PC-9 (cell line): Measurements from ENCODE around the gene HDGFL3. TPM values are rescaled to one million over a fixed set of nuclear protein-coding genes. Genes with fewer than 3 reads are reported as not detected.

Experiments
- BruUV-seq: library from RNA; stranded (reverse); fragments of 400-500 nt; replicated peaks from 2 replicates; lab custom pipeline; 2021; lab: Mats Ljungman, UMichigan
- CTCF ChIA-PET: fragments of 300-600 bp; sonication (Branson Sonifier 250); formaldehyde crosslinking; loops from one replicate; lab custom pipeline; 2022; ENCODE audit warnings: antibody characterized with exemption; lab: Charles Lee
- POLR2A ChIA-PET: fragments of 300-600 bp; sonication (Branson Sonifier 250); formaldehyde crosslinking; loops from one replicate; lab custom pipeline; 2022; ENCODE audit warnings: antibody characterized with exemption; ENCODE audit not compliant: unreplicated experiment; lab: Charles Lee
- DNase-seq, 2 experiments: peaks; one replicate each; pipeline versions ENCODE4 v3.0.0 to v3.0.0-alpha.2; 2015 to 2022; ENCODE audit warnings: mixed read lengths in 1 of 2
- H2AFZ ChIP-seq: fragments of 200-600 bp; sonication (generic); 2 replicates; pipeline ENCODE4 v1.8.1; 2017; ENCODE audit warnings: antibody characterized with exemption
- H3F3A ChIP-seq: fragments of 200-600 bp; sonication (generic); 2 replicates; pipeline ENCODE4 v1.8.1; 2017; ENCODE audit warnings: antibody characterized with exemption, mild to moderate bottlenecking, low read depth; ENCODE audit not compliant: insufficient read depth
- H3K27ac ChIP-seq: fragments of 200-600 bp; sonication (generic); 2 replicates; pipeline ENCODE4 v1.6.1; 2016; ENCODE audit warnings: mixed run types
- H3K27me3 ChIP-seq: fragments of 200-600 bp; sonication (generic); 2 replicates; pipeline ENCODE4 v1.6.1; 2016; ENCODE audit warnings: low read depth, mixed run types; ENCODE audit not compliant: insufficient read depth
- H3K36me3 ChIP-seq: fragments of 200-600 bp; sonication (generic); 2 replicates; pipeline ENCODE4 v1.6.1; 2016; ENCODE audit warnings: low read depth, mixed run types
- H3K4me1 ChIP-seq: fragments of 200-600 bp; sonication (generic); replicated peaks from 2 replicates; pipeline ENCODE4 v1.6.1; 2016; ENCODE audit warnings: mixed run types; ENCODE audit not compliant: insufficient read depth
- H3K4me2 ChIP-seq: fragments of 200-600 bp; sonication (generic); 2 replicates; pipeline ENCODE4 v1.6.1; 2017; ENCODE audit warnings: mixed run types
- H3K4me3 ChIP-seq: fragments of 200-600 bp; sonication (generic); 2 replicates; pipeline ENCODE4 v1.6.1; 2016; ENCODE audit warnings: mixed run types
- H3K79me2 ChIP-seq: fragments of 200-600 bp; sonication (generic); 2 replicates; pipeline ENCODE4 v1.6.1; 2017; ENCODE audit warnings: low read depth, mixed run types
- H3K9me2 ChIP-seq: fragments of 200-600 bp; sonication (generic); 2 replicates; pipeline ENCODE4 v1.8.1; 2017; ENCODE audit warnings: mild to moderate bottlenecking; ENCODE audit not compliant: insufficient read depth
- H3K9me3 ChIP-seq: fragments of 200-600 bp; sonication (generic); 2 replicates; pipeline ENCODE4 v1.8.1; 2016; ENCODE audit warnings: low read depth; ENCODE audit not compliant: insufficient read depth
- H4K20me1 ChIP-seq: fragments of 200-600 bp; sonication (generic); 2 replicates; pipeline ENCODE4 v1.8.1; 2017; ENCODE audit not compliant: insufficient read depth
- EZH2 ChIP-seq: fragments of 200-600 bp; sonication (generic); IDR thresholded peaks from 2 replicates; pipeline ENCODE4 v1.8.0; 2017; ENCODE audit warnings: antibody characterized with exemption, low read depth
- intact Hi-C: fragments of 100-400 bp; cut with micrococcal nuclease; formaldehyde crosslinking; loops from one replicate; pipeline ENCODE4 v1.10.0; 2022; ENCODE audit not compliant: unreplicated experiment
- total RNA-seq: library from RNA; stranded (reverse); gene quantifications from 2 replicates; pipeline ENCODE4 v1.2.3, GENCODE V29; 2021
- TF ChIP-seq, protein P1 (sequence below): fragments of 200-600 bp; sonication (generic); conservative IDR thresholded peaks from 2 replicates; pipeline ENCODE4 v1.6.1; 2017; ENCODE audit warnings: mixed run types, antibody characterized with exemption, mild to moderate bottlenecking, moderate library complexity

Gene HDGFL3
- total RNA-seq, 1 experiment from 2014 or later, result 10.1 TPM

DNA sequence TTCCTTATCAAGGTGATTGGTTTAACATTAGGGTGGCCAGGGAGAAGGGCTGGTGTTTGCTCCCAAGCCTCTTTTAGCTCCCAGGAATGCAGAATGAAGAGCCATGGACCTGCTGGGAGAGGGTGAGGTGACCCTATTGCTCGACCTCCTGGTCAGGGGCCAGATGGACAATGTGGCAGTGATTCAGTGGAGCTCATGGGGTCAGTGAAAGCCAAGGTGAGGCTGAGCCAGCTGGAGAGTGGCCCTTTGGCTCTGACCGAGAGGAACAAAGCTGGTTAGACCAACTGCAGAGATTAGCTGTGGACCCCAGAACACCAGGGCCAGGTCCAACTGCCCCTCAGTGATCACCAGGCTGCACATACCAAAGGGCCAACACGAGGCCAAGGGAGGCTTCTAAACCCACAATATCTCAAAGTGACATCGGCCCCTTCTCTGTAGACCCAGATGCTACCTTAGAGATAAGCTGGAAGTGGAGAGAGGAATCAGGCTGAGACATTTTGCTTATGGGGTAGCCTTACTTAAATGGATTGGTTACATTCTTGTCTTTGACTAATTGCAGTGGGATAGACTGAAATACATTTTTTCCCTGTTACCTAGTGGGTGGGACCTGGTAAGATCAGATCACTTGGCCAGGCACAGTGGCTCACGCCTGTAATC, 124.8 kb downstream of the HDGFL3 start:
- H4K20me1 ChIP-seq, result no peaks in the 10 kb centered on the region
- no peak overlapping the region for H3K4me3 ChIP-seq
- no TSS peak for BruUV-seq
- no peak for DNase-seq
- no peaks in the 10 kb centered on the region for H3K79me2 ChIP-seq
- ChIA-PET CTCF (no interaction called here), POLR2A (no interaction called here)
- H3K9me3 ChIP-seq, result no peaks in the 10 kb centered on the region
- H3K27me3 ChIP-seq, result peaks cover 24% of the 10 kb centered on the region
- H2AFZ ChIP-seq, result no peak overlapping the region
- no peak overlapping the region for H3K27ac ChIP-seq
- TF ChIP-seq, protein P1, sequence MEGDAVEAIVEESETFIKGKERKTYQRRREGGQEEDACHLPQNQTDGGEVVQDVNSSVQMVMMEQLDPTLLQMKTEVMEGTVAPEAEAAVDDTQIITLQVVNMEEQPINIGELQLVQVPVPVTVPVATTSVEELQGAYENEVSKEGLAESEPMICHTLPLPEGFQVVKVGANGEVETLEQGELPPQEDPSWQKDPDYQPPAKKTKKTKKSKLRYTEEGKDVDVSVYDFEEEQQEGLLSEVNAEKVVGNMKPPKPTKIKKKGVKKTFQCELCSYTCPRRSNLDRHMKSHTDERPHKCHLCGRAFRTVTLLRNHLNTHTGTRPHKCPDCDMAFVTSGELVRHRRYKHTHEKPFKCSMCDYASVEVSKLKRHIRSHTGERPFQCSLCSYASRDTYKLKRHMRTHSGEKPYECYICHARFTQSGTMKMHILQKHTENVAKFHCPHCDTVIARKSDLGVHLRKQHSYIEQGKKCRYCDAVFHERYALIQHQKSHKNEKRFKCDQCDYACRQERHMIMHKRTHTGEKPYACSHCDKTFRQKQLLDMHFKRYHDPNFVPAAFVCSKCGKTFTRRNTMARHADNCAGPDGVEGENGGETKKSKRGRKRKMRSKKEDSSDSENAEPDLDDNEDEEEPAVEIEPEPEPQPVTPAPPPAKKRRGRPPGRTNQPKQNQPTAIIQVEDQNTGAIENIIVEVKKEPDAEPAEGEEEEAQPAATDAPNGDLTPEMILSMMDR, result no peak
- TF ChIP-seq EZH2, result no peak
- H3F3A ChIP-seq, result no peaks in the 10 kb centered on the region
- H3K9me2 ChIP-seq, result no peaks in the 10 kb centered on the region
- intact Hi-C loops, result no loop called here
- no peak overlapping the region for H3K4me2 ChIP-seq
- no peaks in the 10 kb centered on the region for H3K4me1 ChIP-seq
- H3K36me3 ChIP-seq, result no peaks in the 10 kb centered on the region

DNA sequence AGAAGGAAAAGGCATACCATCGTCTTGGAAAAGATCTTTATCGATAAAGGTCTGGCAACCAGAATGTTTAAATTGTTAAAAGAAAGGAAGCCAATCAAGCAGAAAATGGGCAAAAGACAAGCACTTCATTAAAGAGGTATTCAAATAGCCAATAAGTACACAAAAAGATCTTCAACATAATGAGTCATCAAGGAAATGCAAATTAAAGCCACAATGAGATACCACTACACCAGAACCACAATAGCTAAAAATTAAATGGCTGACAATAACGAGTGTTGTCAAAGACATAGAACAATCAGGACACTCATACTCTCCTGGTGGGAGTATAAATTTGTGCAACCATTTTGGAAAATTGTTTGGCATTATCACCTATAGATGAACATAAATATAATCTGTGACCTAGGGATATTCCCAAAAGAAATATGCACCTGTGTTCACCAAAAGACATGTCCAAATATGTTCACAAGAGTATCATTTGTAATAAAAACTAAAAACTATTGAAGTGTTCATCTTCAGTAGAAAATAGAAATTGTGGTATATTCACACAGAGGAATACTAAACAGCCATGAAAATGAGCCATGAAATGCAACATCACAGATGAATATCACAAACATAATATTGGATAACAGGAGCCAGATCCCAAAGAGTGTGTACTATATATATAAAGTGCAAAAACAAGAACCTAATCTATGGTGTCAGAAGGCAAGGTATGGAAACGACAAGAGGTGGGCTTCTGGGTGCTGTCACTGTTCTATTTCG, 126.2 kb downstream of the HDGFL3 start:
- POLR2A ChIA-PET, result no interaction called here
- intact Hi-C loops, result no loop called here
- Histone ChIP-seq H3K9me3 (no peaks in the 10 kb centered on the region), H3K36me3 (no peaks in the 10 kb centered on the region), H3K27me3 (peaks cover 30% of the 10 kb centered on the region), H3K4me3 (no peak overlapping the region), H2AFZ (no peak overlapping the region), H3K4me2 (no peak overlapping the region), H3F3A (no peaks in the 10 kb centered on the region), H3K79me2 (no peaks in the 10 kb centered on the region), H3K9me2 (no peaks in the 10 kb centered on the region), H3K4me1 (no peaks in the 10 kb centered on the region), H3K27ac (no peak overlapping the region), H4K20me1 (no peaks in the 10 kb centered on the region)
- TF ChIP-seq EZH2, result no peak
- TF ChIP-seq, protein P1, result no peak
- CTCF ChIA-PET, result no interaction called here
- DNase-seq, result no peak
- BruUV-seq, result no TSS peak

DNA sequence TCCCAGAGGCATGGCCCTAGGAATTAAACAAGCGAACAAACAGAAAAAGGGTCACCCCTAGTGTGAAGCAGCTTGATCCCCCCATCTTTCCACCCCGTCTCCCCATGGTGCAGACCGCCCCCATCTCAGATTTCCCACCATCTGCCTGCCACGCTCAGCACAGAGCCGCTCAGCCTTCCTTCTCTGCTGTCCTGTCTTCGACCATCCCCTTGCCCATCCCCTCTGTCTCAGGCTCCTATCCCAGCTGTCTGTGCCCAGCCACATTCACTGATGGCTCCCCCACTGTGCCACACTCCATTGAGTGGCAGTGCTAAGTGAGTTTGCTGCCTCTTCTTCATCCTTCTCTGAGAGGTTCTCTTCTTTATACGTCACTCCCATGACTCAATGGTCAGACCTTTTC, 128.9 kb downstream of the HDGFL3 start:
- H2AFZ ChIP-seq, result no peak overlapping the region
- POLR2A ChIA-PET, result no interaction called here
- no peaks in the 10 kb centered on the region for H3K4me1 ChIP-seq
- no peaks in the 10 kb centered on the region for H4K20me1 ChIP-seq
- H3K36me3 ChIP-seq, result no peaks in the 10 kb centered on the region
- CTCF ChIA-PET, result no interaction called here
- no peak overlapping the region for H3K4me2 ChIP-seq
- no peak overlapping the region for H3K4me3 ChIP-seq
- no peaks in the 10 kb centered on the region for H3K9me3 ChIP-seq
- no peaks in the 10 kb centered on the region for H3F3A ChIP-seq
- DNase-seq, result no peak
- BruUV-seq, result no TSS peak
- peaks cover 30% of the 10 kb centered on the region for H3K27me3 ChIP-seq
- H3K27ac ChIP-seq, result no peak overlapping the region
- TF ChIP-seq, protein P1, result no peak
- no peak for TF ChIP-seq EZH2
- no peaks in the 10 kb centered on the region for H3K9me2 ChIP-seq
- intact Hi-C loops, result no loop called here
- no peaks in the 10 kb centered on the region for H3K79me2 ChIP-seq

Other genes starting within 250 kb of the HDGFL3 start
- gene RAMAC, start 221.6 kb downstream of the HDGFL3 start, total RNA-seq, result 18.2 and 18.7 TPM in 2 replicates
- gene C15orf40, start 196.2 kb downstream of the HDGFL3 start, total RNA-seq, result 21.2 and 27.8 TPM in 2 replicates
- 24.7 and 28.2 TPM in 2 replicates for gene BTBD1, start 140.6 kb downstream of the HDGFL3 start, total RNA-seq
- not detected in 2 replicates for gene TM6SF1, start 100.2 kb downstream of the HDGFL3 start, total RNA-seq
- 0.70 and 0.83 TPM in 2 replicates for gene BNC1, start 76.8 kb upstream of the HDGFL3 start, total RNA-seq
- 0.22 TPM in 1 of 2 replicates, not detected in the other for gene SH3GL3, start 239.5 kb upstream of the HDGFL3 start, total RNA-seq